HepG2 (cell line): ENCODE results near the gene ENPP7. TPM values are rescaled to one million over a fixed set of nuclear protein-coding genes. Genes with fewer than 3 reads are reported as not detected.
A peak's percentile ranks its signal among the peaks of the same experiment; 100 is the strongest.

Source experiments
- CREM ChIP-seq, 2 experiments: sonication (generic) in 1 of 2; formaldehyde crosslinking in 1 of 2; IDR thresholded peaks; 2 replicates each; pipeline versions ENCODE4 v1.4.0 to v1.6.1; 2016 to 2020; ENCODE audit warnings: antibody characterized with exemption in 1 of 2, mild to moderate bottlenecking in 1 of 2, missing genetic modification reagents in 1 of 2
- EP300 ChIP-seq, 3 experiments: sonication (generic) in 1 of 3; formaldehyde crosslinking in 1 of 3; IDR thresholded peaks; 2 replicates each; pipeline versions ENCODE4 v1.5.1 to v1.6.1; 2011 to 2020; ENCODE audit warnings: low read depth in 2 of 3, low read length in 2 of 3, borderline replicate concordance in 1 of 3, improper control_type of control experiment in 1 of 3, mild to moderate bottlenecking in 1 of 3, missing genetic modification reagents in 1 of 3, moderate library complexity in 1 of 3
- ETV6 ChIP-seq: sonication (generic); formaldehyde crosslinking; conservative IDR thresholded peaks from 2 replicates; pipeline ENCODE4 v1.4.0; 2020; ENCODE audit warnings: missing genetic modification reagents
- FOXP4 ChIP-seq: sonication (generic); formaldehyde crosslinking; IDR thresholded peaks from 2 replicates; pipeline ENCODE4 v1.4.0; 2020; ENCODE audit warnings: missing genetic modification reagents
- HNRNPH1 ChIP-seq: fragments of 200-400 bp; formaldehyde crosslinking; optimal IDR thresholded peaks from 2 replicates; pipeline ENCODE3; 2017; ENCODE audit warnings: mild to moderate bottlenecking, low read depth, low read length
- KLF6 ChIP-seq: IDR thresholded peaks from 2 replicates; pipeline ENCODE4 v1.8.0; 2016; ENCODE audit warnings: missing biosample characterization, missing genetic modification reagents
- MAFG ChIP-seq: sonication (generic); formaldehyde crosslinking; IDR thresholded peaks from 2 replicates; pipeline ENCODE4 v1.5.1; 2020; ENCODE audit warnings: mild to moderate bottlenecking, missing genetic modification reagents
- MNT ChIP-seq: fragments of 450-650 bp; IDR thresholded peaks from 2 replicates; pipeline ENCODE4 v1.6.1; 2016
- NCOR1 ChIP-seq: fragments of 200-600 bp; sonication (generic); IDR thresholded peaks from 2 replicates; pipeline ENCODE4 v1.7.0; 2017; ENCODE audit warnings: antibody characterized with exemption, low read length, borderline replicate concordance
- NFKBIZ ChIP-seq: IDR thresholded peaks from 2 replicates; pipeline ENCODE4 v1.6.1; 2018; ENCODE audit warnings: missing genetic modification reagents, missing compliant biosample characterization
- RARG ChIP-seq: sonication (generic); formaldehyde crosslinking; IDR thresholded peaks from 2 replicates; pipeline ENCODE4 v1.4.0; 2020; ENCODE audit warnings: low read depth, mild to moderate bottlenecking, missing genetic modification reagents
- TFDP1 ChIP-seq: IDR thresholded peaks from 2 replicates; pipeline ENCODE4 v1.6.1; 2016; ENCODE audit warnings: missing compliant biosample characterization, missing genetic modification reagents, borderline replicate concordance
- ZNF496 ChIP-seq: sonication (generic); formaldehyde crosslinking; IDR thresholded peaks from 2 replicates; pipeline ENCODE4 v1.8.1; 2023; ENCODE audit warnings: mild to moderate bottlenecking, moderate library complexity, missing genetic modification reagents; ENCODE audit not compliant: insufficient replicate concordance
- ZNF512 ChIP-seq: sonication (generic); formaldehyde crosslinking; IDR thresholded peaks from 2 replicates; pipeline ENCODE4 v1.4.0; 2020; ENCODE audit warnings: mild to moderate bottlenecking, missing genetic modification reagents
- ZNF619 ChIP-seq: sonication (generic); formaldehyde crosslinking; IDR thresholded peaks from 2 replicates; pipeline ENCODE4 v1.4.0; 2020; ENCODE audit warnings: mild to moderate bottlenecking, missing genetic modification reagents
- ZNF784 ChIP-seq: sonication (generic); formaldehyde crosslinking; IDR thresholded peaks from 2 replicates; pipeline ENCODE4 v1.5.1; 2020; ENCODE audit warnings: missing genetic modification reagents, mild to moderate bottlenecking, borderline replicate concordance
- ZNF878 ChIP-seq: sonication (generic); formaldehyde crosslinking; IDR thresholded peaks from 2 replicates; pipeline ENCODE4 v1.8.1; 2023; ENCODE audit warnings: mild to moderate bottlenecking, missing genetic modification reagents, moderate library complexity
- polyA plus RNA-seq, 8 experiments: library from polyadenylated mRNA; depleted of rRNA in 3 of 8; stranded (reverse) in 7 of 8; unstranded in 1 of 8; fragments of >200 nt; fragmentation: Illumina TruSeq in 4 of 8; extraction: Trizol in 4 of 8; gene quantifications; 2 replicates each; pipeline versions ENCODE4 v1.2.1 to v1.2.3, GENCODE V29; 2011 to 2016; ENCODE audit warnings: low read depth in 4 of 8, missing spikeins in 1 of 8, mixed read lengths in 1 of 8; ENCODE audit not compliant: insufficient read depth in 1 of 8
- total RNA-seq, 5 experiments: library from RNA; depleted of rRNA; stranded (reverse); fragments of >200 nt; fragmentation: Illumina TruSeq; extraction: Trizol; gene quantifications; 2 replicates each; pipeline ENCODE4 v1.2.3, GENCODE V29; 2016; ENCODE audit warnings: low read depth in 1 of 5
- TF ChIP-seq, protein P1 (sequence below): sonication (generic); formaldehyde crosslinking; IDR thresholded peaks from 2 replicates; pipeline ENCODE4 v1.4.0; 2020; ENCODE audit warnings: mild to moderate bottlenecking, missing genetic modification reagents

ENPP7 gene
- total and polyA plus RNA-seq, 2 of the 13 experiments (the other 11 are each of a cell fraction or from before 2014, with no cell fraction given) = 1.1 to 2.2 TPM

DNA sequence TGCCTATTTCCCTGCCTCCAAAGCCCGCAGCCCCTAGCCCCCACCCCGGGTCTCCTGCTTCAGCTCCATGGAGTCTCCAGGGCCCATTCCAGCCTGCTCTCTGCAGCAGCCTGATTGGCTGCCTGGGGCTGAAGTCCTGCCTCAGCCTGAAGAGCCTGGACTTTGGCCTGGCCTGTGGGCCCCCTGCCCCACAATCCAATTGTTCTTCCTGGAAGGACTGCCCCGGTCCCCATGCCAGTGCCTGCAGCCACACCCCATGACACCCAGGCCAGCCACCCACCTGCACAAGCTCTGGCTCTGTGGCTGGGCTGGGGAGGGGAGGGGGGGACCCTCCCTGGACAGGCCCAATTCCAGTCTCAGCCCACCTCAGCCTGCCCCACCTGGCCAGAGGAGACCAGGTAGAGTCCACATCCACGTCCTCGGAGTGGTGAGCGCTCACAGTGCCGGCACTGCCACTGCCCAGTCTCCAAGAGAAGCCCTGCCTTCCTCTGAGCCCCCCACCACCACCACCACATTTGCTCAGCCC lies 12.3 kb downstream of the ENPP7 start (continued):
- 0 out of 2 replicates have a peak, but pooled peaks have one; percentile 18 for TF ChIP-seq ZNF512
- TF ChIP-seq MNT = no peak
- TF ChIP-seq EP300 (IDR thresholded peaks at IDR 0.05; ENCODE audit: low read depth in 2 of 2, low read length in 2 of 2) = peak; percentile 27 to 71; a peak in 2 of 4 replicates
- peak; percentile 84 for TF ChIP-seq EP300 (CRISPR knock-in tag; IDR thresholded peaks at IDR 0.05; ENCODE audit: borderline replicate concordance)
- no peak for TF ChIP-seq MAFG (CRISPR knock-in tag)
- peak; percentile 67 for TF ChIP-seq CREM (IDR thresholded peaks at IDR 0.05)
- TF ChIP-seq CREM (CRISPR knock-in tag; IDR thresholded peaks at IDR 0.05) = no peak
- no peak for TF ChIP-seq ZNF619 (CRISPR knock-in tag)
- peak; percentile 58; the same call in 1 of the 2 replicates for TF ChIP-seq ETV6
- no peak for TF ChIP-seq ZNF784 (CRISPR knock-in tag)
- TF ChIP-seq ZNF878 = no peak
- TF ChIP-seq TFDP1 (CRISPR knock-in tag) = no peak
- no peak for TF ChIP-seq HNRNPH1
- no peak for TF ChIP-seq RARG (CRISPR knock-in tag)
- peak; percentile 91 for TF ChIP-seq NCOR1
- no peak for TF ChIP-seq ZNF496
- peak; percentile 83 for TF ChIP-seq KLF6 (CRISPR knock-in tag)
- TF ChIP-seq NFKBIZ (CRISPR knock-in tag) = peak; percentile 64; the same call in 1 of the 2 replicates
- TF ChIP-seq FOXP4 (CRISPR knock-in tag) = peak; percentile 42; the same call in 1 of the 2 replicates
- TF ChIP-seq, protein P1, sequence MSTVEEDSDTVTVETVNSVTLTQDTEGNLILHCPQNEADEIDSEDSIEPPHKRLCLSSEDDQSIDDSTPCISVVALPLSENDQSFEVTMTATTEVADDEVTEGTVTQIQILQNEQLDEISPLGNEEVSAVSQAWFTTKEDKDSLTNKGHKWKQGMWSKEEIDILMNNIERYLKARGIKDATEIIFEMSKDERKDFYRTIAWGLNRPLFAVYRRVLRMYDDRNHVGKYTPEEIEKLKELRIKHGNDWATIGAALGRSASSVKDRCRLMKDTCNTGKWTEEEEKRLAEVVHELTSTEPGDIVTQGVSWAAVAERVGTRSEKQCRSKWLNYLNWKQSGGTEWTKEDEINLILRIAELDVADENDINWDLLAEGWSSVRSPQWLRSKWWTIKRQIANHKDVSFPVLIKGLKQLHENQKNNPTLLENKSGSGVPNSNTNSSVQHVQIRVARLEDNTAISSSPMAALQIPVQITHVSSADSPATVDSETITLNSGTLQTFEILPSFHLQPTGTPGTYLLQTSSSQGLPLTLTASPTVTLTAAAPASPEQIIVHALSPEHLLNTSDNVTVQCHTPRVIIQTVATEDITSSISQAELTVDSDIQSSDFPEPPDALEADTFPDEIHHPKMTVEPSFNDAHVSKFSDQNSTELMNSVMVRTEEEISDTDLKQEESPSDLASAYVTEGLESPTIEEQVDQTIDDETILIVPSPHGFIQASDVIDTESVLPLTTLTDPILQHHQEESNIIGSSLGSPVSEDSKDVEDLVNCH = no peak
